GM12878 (cell line): ENCODE results near the gene ACSF3. TPM values are rescaled to one million over a fixed set of nuclear protein-coding genes. Genes with fewer than 3 reads are reported as not detected.

Source experiments
- CHD1 ChIP-seq: IDR thresholded peaks from 2 replicates; pipeline ENCODE4 v1.6.1; 2012; ENCODE audit warnings: low read depth, low read length, improper control_type of control experiment
- CREB1 ChIP-seq: IDR thresholded peaks from 2 replicates; pipeline ENCODE4 v1.6.1; 2012; ENCODE audit warnings: low read depth, mild to moderate bottlenecking, inconsistent platforms
- KLF5 ChIP-seq: fragments of 450-650 bp; IDR thresholded peaks from 2 replicates; pipeline ENCODE4 v1.6.1; 2014; ENCODE audit warnings: mild to moderate bottlenecking; ENCODE audit not compliant: partially characterized antibody
- PML ChIP-seq: IDR thresholded peaks from 2 replicates; pipeline ENCODE4 v1.6.1; 2012; ENCODE audit warnings: low read length, inconsistent platforms
- POLR2A ChIP-seq: IDR thresholded peaks from 2 replicates; pipeline ENCODE4 v1.6.1; 2011; ENCODE audit warnings: low read depth, mild to moderate bottlenecking, low read length
- POLR2AphosphoS2 ChIP-seq: IDR thresholded peaks from 2 replicates; pipeline ENCODE4 v1.6.1; 2011; ENCODE audit warnings: low read depth, mild to moderate bottlenecking, low read length, improper control_type of control experiment, moderate library complexity
- RB1 ChIP-seq: fragments of 450-650 bp; formaldehyde crosslinking; IDR thresholded peaks from 2 replicates; pipeline ENCODE4 v1.6.1; 2017; ENCODE audit warnings: mild to moderate bottlenecking, borderline replicate concordance
- REST ChIP-seq: IDR thresholded peaks from 2 replicates; pipeline ENCODE4 v1.6.1; 2012; ENCODE audit warnings: mild to moderate bottlenecking, low read depth, low read length
- STAT1 ChIP-seq: fragments of 450-650 bp; conservative IDR thresholded peaks from 2 replicates; pipeline ENCODE4 v1.6.1; 2014; ENCODE audit warnings: antibody characterized with exemption, mild to moderate bottlenecking
- SUPT20H ChIP-seq: IDR thresholded peaks from 2 replicates; pipeline ENCODE4 v1.6.1; 2011; ENCODE audit warnings: low read depth, mild to moderate bottlenecking, low read length, moderate library complexity, borderline replicate concordance; ENCODE audit not compliant: control insufficient read depth
- YBX1 ChIP-seq: fragments of 450-650 bp; IDR thresholded peaks from 2 replicates; pipeline ENCODE4 v1.6.1; 2016; ENCODE audit warnings: antibody characterized with exemption
- polyA plus RNA-seq, 11 experiments: library from polyadenylated mRNA; depleted of rRNA in 4 of 11; unstranded in 6 of 11; stranded (reverse) in 5 of 11; fragments of >200 nt; fragmentation: Nextera tagmentation in 4 of 11; fragmentation: Illumina TruSeq in 1 of 11; extraction: Ambion mirVana in 4 of 11; extraction: Trizol in 1 of 11; gene quantifications; 1 replicate in 1 of 11; 2 replicates in 10 of 11; pipeline versions ENCODE4 v1.2.1 to v1.2.3, GENCODE V29; 2011 to 2016; ENCODE audit warnings: inconsistent platforms in 2 of 11, missing spikeins in 2 of 11, low read depth in 1 of 11
- total RNA-seq, 4 experiments: library from RNA; depleted of rRNA in 3 of 4; stranded (reverse); fragments of >200 nt in 3 of 4; fragmentation: Illumina TruSeq in 1 of 4; extraction: Trizol in 1 of 4; gene quantifications; 2 replicates each; pipeline versions ENCODE4 v1.2.1 to v1.2.3, GENCODE V29; 2013 to 2021
- TF ChIP-seq, protein P1 (sequence below): fragments of 450-650 bp; IDR thresholded peaks from 2 replicates; pipeline ENCODE4 v1.6.1; 2017; ENCODE audit warnings: mild to moderate bottlenecking, moderate library complexity
- TF ChIP-seq, protein P2 (sequence below): IDR thresholded peaks from 2 replicates; pipeline ENCODE4 v1.6.1; 2012; ENCODE audit warnings: low read depth, low read length, improper control_type of control experiment

Gene ACSF3
- total and polyA plus RNA-seq, 10 of the 15 experiments (the other 5 are each of a cell fraction or from before 2014, with no cell fraction given): 1.0 to 44.4 (median 25.8) TPM

DNA sequence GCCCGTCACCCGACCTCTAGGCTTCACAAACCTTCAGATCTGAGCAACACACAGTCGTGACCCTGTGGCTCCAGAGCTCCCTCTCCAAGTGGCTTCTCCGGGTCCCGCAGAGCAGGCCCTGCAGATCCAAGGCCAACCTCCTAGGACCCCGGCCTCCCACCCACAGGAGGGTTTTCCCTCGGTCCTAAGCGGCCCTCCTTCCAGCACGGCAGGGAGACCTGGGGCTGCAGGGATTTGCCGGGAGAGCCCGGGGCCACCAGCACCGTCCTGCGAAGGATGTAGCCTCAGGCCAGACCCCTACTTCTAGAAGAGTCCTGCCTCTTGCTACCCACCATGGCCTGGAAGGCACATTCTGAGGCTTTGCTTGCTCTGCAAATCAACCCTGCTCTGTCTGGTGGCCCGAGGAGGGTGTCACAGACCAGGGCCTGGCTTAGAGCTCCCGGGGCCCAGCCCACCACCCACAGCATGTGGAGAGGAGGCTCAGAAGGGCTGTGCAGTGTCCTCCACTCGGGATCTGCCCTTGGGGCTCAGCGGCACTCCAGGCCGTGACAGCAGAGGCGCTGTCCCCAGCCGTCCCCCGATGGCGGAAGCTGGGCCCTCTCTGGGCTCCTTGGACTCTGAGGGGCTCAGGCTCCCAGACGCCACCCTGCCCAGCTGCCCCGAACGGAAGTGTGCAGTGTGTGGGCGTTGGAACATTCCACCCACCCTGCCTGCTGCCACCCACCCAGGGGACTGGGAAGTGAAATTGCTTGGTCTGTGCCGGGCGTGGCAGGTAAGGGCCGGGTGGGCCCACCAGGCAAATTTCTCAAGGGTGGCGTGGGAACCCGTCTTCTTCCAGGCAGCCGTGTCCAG lies 28.8 kb upstream of the ACSF3 start (continued):
- TF ChIP-seq, protein P1, sequence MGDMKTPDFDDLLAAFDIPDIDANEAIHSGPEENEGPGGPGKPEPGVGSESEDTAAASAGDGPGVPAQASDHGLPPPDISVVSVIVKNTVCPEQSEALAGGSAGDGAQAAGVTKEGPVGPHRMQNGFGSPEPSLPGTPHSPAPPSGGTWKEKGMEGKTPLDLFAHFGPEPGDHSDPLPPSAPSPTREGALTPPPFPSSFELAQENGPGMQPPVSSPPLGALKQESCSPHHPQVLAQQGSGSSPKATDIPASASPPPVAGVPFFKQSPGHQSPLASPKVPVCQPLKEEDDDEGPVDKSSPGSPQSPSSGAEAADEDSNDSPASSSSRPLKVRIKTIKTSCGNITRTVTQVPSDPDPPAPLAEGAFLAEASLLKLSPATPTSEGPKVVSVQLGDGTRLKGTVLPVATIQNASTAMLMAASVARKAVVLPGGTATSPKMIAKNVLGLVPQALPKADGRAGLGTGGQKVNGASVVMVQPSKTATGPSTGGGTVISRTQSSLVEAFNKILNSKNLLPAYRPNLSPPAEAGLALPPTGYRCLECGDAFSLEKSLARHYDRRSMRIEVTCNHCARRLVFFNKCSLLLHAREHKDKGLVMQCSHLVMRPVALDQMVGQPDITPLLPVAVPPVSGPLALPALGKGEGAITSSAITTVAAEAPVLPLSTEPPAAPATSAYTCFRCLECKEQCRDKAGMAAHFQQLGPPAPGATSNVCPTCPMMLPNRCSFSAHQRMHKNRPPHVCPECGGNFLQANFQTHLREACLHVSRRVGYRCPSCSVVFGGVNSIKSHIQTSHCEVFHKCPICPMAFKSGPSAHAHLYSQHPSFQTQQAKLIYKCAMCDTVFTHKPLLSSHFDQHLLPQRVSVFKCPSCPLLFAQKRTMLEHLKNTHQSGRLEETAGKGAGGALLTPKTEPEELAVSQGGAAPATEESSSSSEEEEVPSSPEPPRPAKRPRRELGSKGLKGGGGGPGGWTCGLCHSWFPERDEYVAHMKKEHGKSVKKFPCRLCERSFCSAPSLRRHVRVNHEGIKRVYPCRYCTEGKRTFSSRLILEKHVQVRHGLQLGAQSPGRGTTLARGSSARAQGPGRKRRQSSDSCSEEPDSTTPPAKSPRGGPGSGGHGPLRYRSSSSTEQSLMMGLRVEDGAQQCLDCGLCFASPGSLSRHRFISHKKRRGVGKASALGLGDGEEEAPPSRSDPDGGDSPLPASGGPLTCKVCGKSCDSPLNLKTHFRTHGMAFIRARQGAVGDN: no peak
- TF ChIP-seq CREB1 (no peak), REST (no peak), CHD1 (no peak), RB1 (no peak), POLR2A (no peak), POLR2AphosphoS2 (no peak), SUPT20H (no peak), PML (no peak), KLF5 (no peak), YBX1 (no peak), STAT1 (no peak)
- TF ChIP-seq, protein P2, sequence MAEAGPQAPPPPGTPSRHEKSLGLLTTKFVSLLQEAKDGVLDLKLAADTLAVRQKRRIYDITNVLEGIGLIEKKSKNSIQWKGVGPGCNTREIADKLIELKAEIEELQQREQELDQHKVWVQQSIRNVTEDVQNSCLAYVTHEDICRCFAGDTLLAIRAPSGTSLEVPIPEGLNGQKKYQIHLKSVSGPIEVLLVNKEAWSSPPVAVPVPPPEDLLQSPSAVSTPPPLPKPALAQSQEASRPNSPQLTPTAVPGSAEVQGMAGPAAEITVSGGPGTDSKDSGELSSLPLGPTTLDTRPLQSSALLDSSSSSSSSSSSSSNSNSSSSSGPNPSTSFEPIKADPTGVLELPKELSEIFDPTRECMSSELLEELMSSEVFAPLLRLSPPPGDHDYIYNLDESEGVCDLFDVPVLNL: no peak
